Endothelial cell of umbilical vein (primary cell): ENCODE measurements around the gene MDM1. TPM values are rescaled to one million over a fixed set of nuclear protein-coding genes. Genes with fewer than 3 reads are reported as not detected.

Source experiments
- BruUV-seq: library from RNA; stranded (reverse); fragments of 400-500 nt; replicated peaks from 2 replicates; lab custom pipeline; 2021; lab: Mats Ljungman, UMichigan
- CTCF ChIA-PET: fragments of 300-600, 350-600 bp; sonication (Branson Sonifier 250); formaldehyde crosslinking; loops from one replicate; lab custom pipeline; 2021; ENCODE audit warnings: antibody characterized with exemption, inconsistent platforms; lab: Charles Lee
- POLR2A ChIA-PET: fragments of 300-600, 350-600 bp; sonication (Branson Sonifier 250); formaldehyde crosslinking; loops from one replicate; lab custom pipeline; 2021; ENCODE audit warnings: antibody characterized with exemption, inconsistent platforms; lab: Charles Lee
- DNase-seq: peaks from one replicate; pipeline ENCODE4 v3.0.0-alpha.2; 2011; ENCODE audit warnings: low read depth, low spot score
- FAIRE-seq: peaks from 2 replicates; lab custom pipeline; 2011; peaks lifted over from hg19 to GRCh38; lab: Jason Lieb, UNC
- H2AFZ ChIP-seq: 2 replicates; pipeline ENCODE4 v1.6.0; 2012; ENCODE audit warnings: low read depth, low read length, control low read depth, inconsistent platforms
- H3K27ac ChIP-seq: 2 replicates; pipeline ENCODE4 v1.5.1; 2011; ENCODE audit warnings: low read depth, mild to moderate bottlenecking, control low read depth, low read length, moderate library complexity; ENCODE audit not compliant: insufficient read depth
- H3K27me3 ChIP-seq, 2 experiments: 2 replicates each; pipeline versions ENCODE4 v1.6.0 to v1.6.1; 2011; ENCODE audit warnings: low read length in 2 of 2, mixed read lengths in 1 of 2; ENCODE audit not compliant: control insufficient read depth in 2 of 2, insufficient read depth in 2 of 2
- H3K36me3 ChIP-seq, 2 experiments: 2 replicates in 1 of 2; 3 replicates in 1 of 2; pipeline ENCODE4 v1.5.1; 2011; ENCODE audit warnings: low read length in 2 of 2, mild to moderate bottlenecking in 1 of 2, moderate library complexity in 1 of 2; ENCODE audit not compliant: control insufficient read depth in 2 of 2, insufficient read depth in 2 of 2; ENCODE audit errors: extremely low read depth in 1 of 2
- H3K4me1 ChIP-seq: 3 replicates; pipeline ENCODE4 v1.5.1; 2011; ENCODE audit warnings: mild to moderate bottlenecking, low read length; ENCODE audit not compliant: control insufficient read depth, insufficient read depth; ENCODE audit errors: extremely low read depth
- H3K4me2 ChIP-seq: 2 replicates; pipeline ENCODE4 v1.6.1; 2011; ENCODE audit warnings: low read length, control low read depth, mixed read lengths; ENCODE audit not compliant: insufficient read depth
- H3K4me3 ChIP-seq, 3 experiments: fragments of 200-600 bp in 1 of 3; sonication (generic), shearing (Covaris generic) in 1 of 3; replicated peaks in 1 of 3; 2 replicates each; pipeline ENCODE4 v1.5.1; 2011 to 2016; ENCODE audit warnings: control low read depth in 3 of 3, low read length in 3 of 3, mild to moderate bottlenecking in 2 of 3, inconsistent platforms in 1 of 3, low read depth in 1 of 3, moderate library complexity in 1 of 3; ENCODE audit not compliant: insufficient read depth in 1 of 3
- H3K79me2 ChIP-seq: 2 replicates; pipeline ENCODE4 v1.6.0; 2012; ENCODE audit warnings: low read length, inconsistent platforms; ENCODE audit not compliant: control insufficient read depth, insufficient read depth
- H3K9ac ChIP-seq: replicated peaks from 2 replicates; pipeline ENCODE3; 2011; ENCODE audit warnings: low read length, control low read depth; ENCODE audit not compliant: insufficient read depth; ENCODE audit errors: extremely low read depth
- H3K9me1 ChIP-seq: replicated peaks from 3 replicates; pipeline ENCODE4 v1.6.0; 2011; ENCODE audit warnings: mild to moderate bottlenecking, low read length; ENCODE audit not compliant: control insufficient read depth, insufficient read depth; ENCODE audit errors: extremely low read depth
- H3K9me3 ChIP-seq: replicated peaks from 2 replicates; pipeline ENCODE4 v1.5.1; 2012; ENCODE audit warnings: low read length, inconsistent platforms; ENCODE audit not compliant: control insufficient read depth, insufficient read depth
- H4K20me1 ChIP-seq: replicated peaks from 2 replicates; pipeline ENCODE3; 2011; ENCODE audit warnings: mild to moderate bottlenecking, low read length; ENCODE audit not compliant: control insufficient read depth, insufficient read depth; ENCODE audit errors: extremely low read depth
- CTCF ChIP-seq, 2 donors: IDR thresholded peaks; 1 replicate in 1 of 2; 2 replicates in 1 of 2; pipeline ENCODE4 v1.5.1; 2011; ENCODE audit warnings: low read length in 2 of 2, mild to moderate bottlenecking in 2 of 2, moderate library complexity in 2 of 2, control low read depth in 1 of 2, inconsistent platforms in 1 of 2, low read depth in 1 of 2; ENCODE audit not compliant: insufficient read depth in 1 of 2; ENCODE audit errors: extremely low read depth in 1 of 2
- EZH2 ChIP-seq: IDR thresholded peaks from 2 replicates; pipeline ENCODE4 v1.6.1; 2012; ENCODE audit warnings: borderline replicate concordance, low read depth, mild to moderate bottlenecking, moderate library complexity, low read length, inconsistent platforms; ENCODE audit not compliant: severe bottlenecking
- GATA2 ChIP-seq: IDR thresholded peaks from 2 replicates; pipeline ENCODE4 v1.7.0; 2011; ENCODE audit warnings: low read depth, mild to moderate bottlenecking, moderate library complexity, mixed read lengths, low read length; ENCODE audit not compliant: insufficient read length, insufficient read depth
- JUN ChIP-seq: IDR thresholded peaks from 2 replicates; pipeline ENCODE4 v1.6.1; 2011; ENCODE audit warnings: borderline replicate concordance, low read depth; ENCODE audit not compliant: insufficient read length, insufficient read depth
- MAX ChIP-seq: IDR thresholded peaks from 2 replicates; pipeline ENCODE4 v1.6.1; 2011; ENCODE audit not compliant: insufficient read depth, insufficient read length
- MYC ChIP-seq: IDR thresholded peaks from one replicate; pipeline ENCODE4 v1.6.1; 2011; ENCODE audit warnings: mild to moderate bottlenecking, low read depth, low read length
- POLR2A ChIP-seq: IDR thresholded peaks from 2 replicates; pipeline ENCODE4 v1.6.1; 2012; ENCODE audit warnings: low read depth, mild to moderate bottlenecking, control low read depth, low read length
- POLR2AphosphoS5 ChIP-seq: IDR thresholded peaks from 2 replicates; pipeline ENCODE4 v1.6.1; 2012; ENCODE audit warnings: low read depth, mild to moderate bottlenecking, control low read depth, low read length, moderate library complexity; ENCODE audit not compliant: insufficient read depth
- dilution Hi-C: fragments of 300-500 bp; cut with MboI; formaldehyde crosslinking; loops from one replicate; pipeline ENCODE4 v1.15.0; 2019; ENCODE audit warnings: low sequenced_read_pairs; ENCODE audit not compliant: extremely low pct_ligation_motif_present
- intact Hi-C: fragments of 100-400 bp; cut with micrococcal nuclease; formaldehyde crosslinking; loops from one replicate; pipeline ENCODE4 v1.10.0; 2022
- polyA plus RNA-seq, 4 experiments: library from polyadenylated mRNA; depleted of rRNA in 3 of 4; stranded (reverse) in 3 of 4; unstranded in 1 of 4; fragments of >200 nt; gene quantifications; 2 replicates each; pipeline versions ENCODE4 v1.2.1 to v1.2.3, GENCODE V29; 2011 to 2012; ENCODE audit warnings: missing spikeins in 1 of 4
- total RNA-seq: library from RNA; stranded (reverse); gene quantifications from 2 replicates; pipeline ENCODE4 v1.2.3, GENCODE V29; 2021

MDM1 gene
- total and polyA plus RNA-seq, 2 donors (not counting 3 experiments of a cell fraction or from before 2014, with no cell fraction given): 4.3 to 12.5 TPM

DNA sequence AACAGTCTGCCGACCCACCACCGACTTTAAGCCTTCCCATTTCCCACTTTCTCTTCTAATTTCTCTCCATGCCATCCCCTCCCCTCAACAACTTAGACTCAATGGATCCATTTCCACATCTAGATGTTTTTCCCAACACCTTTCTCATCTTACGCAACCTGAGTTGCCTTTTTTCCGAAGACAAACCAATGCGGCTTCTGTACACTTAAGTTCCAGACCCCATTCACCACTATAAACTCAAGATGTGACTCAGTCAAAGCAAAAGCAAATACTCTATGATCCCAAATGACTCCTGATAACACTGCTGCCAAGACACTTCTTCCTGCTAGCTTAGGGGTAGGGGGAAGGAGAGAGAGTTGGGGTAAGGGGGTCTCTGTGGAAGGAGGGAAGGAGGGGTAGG lies 80.1 kb downstream of the MDM1 start:
- no TSS peak for BruUV-seq
- Histone ChIP-seq H3K4me1 (no peaks in the 10 kb centered on the region), H3K27me3 (peaks cover 4 to 5% of the 10 kb centered on the region in 2 experiments), H3K9me3 (no peaks in the 10 kb centered on the region), H4K20me1 (no peaks in the 10 kb centered on the region), H3K4me2 (no peak overlapping the region), H3K79me2 (no peaks in the 10 kb centered on the region), H3K4me3 (no peak overlapping the region), H3K9me1 (no peaks in the 10 kb centered on the region), H2AFZ (no peak overlapping the region), H3K9ac (no peak overlapping the region), H3K36me3 (no peaks in the 10 kb centered on the region), H3K27ac (no peak overlapping the region)
- CTCF ChIA-PET: no interaction called here
- intact Hi-C loops (no loop called here), dilution Hi-C loops (no loop called here)
- POLR2A ChIA-PET: no interaction called here
- FAIRE-seq (no peak), DNase-seq (no peak)
- no peak for TF ChIP-seq POLR2AphosphoS5
- no peak for TF ChIP-seq CTCF (IDR thresholded peaks at IDR 0.05; ENCODE audit: extremely low read depth in 1 of 2, insufficient read depth in 1 of 2, low read depth in 1 of 2, low read length in 2 of 2)
- no peak for TF ChIP-seq MAX
- no peak for TF ChIP-seq MYC
- no peak for TF ChIP-seq GATA2
- TF ChIP-seq EZH2: no peak
- no peak for TF ChIP-seq POLR2A
- TF ChIP-seq JUN: no peak
